ENCODE measurements around the gene LACTB. TPM values are rescaled to one million over a fixed set of nuclear protein-coding genes. Genes with fewer than 3 reads are reported as not detected.
"Not testable (repeated sequence)": the region's sequence is repeated elsewhere in the genome, so short reads cannot be mapped to it uniquely, and the experiment has no call there.

LACTB gene
- total and polyA plus RNA-seq, 3 experiments from 2014 or later = 9.7 to 31.7 (median 30.0) TPM

GRCh38 chr15:63093486-63094205 is 28.0 kb upstream of the LACTB start:
- no peaks in the 10 kb centered on the region for H3K36me3 ChIP-seq (ENCODE audit: insufficient read depth, low read length)
- no peak overlapping the region for H3K4me3 ChIP-seq (ENCODE audit: low read length)
- H3K9me3 ChIP-seq (ENCODE audit: low read length) = no peaks in the 10 kb centered on the region
- H3K27ac Mint-ChIP-seq = no peak overlapping the region
- DNase-seq = peak; percentile 48 to 77 (median 54)
- POLR2A ChIA-PET = no interaction called here
- H3K4me1 Mint-ChIP-seq = peaks cover 0 to 4% (median 4%) of the 10 kb centered on the region in 3 donors
- no peaks in the 10 kb centered on the region for H3K9me3 Mint-ChIP-seq
- H3K27me3 ChIP-seq (ENCODE audit: insufficient read depth, low read length, poor library complexity, severe bottlenecking) = no peaks in the 10 kb centered on the region
- H3K27me3 Mint-ChIP-seq = peaks cover 6 to 8% of the 10 kb centered on the region in 2 donors
- no peak overlapping the region for H3K27ac ChIP-seq (ENCODE audit: low read depth, low read length)
- no peak overlapping the region for H3K4me3 Mint-ChIP-seq
- CTCF ChIA-PET = interaction anchor here (0.8 to 7.8 kb wide), 5 partner anchors 12 to 199 kb away, joined by 3 to 73 read pairs (median 4); no protein-coding TSS in a partner anchor
- H3K4me1 ChIP-seq (ENCODE audit: insufficient read depth, low read length) = no peaks in the 10 kb centered on the region
- H3K36me3 Mint-ChIP-seq = no peaks in the 10 kb centered on the region

- no peak overlapping the region for H3K27ac ChIP-seq (ENCODE audit: low read depth, low read length)
- H3K9me3 Mint-ChIP-seq = no peaks in the 10 kb centered on the region
- no peak overlapping the region for H3K4me3 Mint-ChIP-seq
- peaks cover 4 to 8% of the 10 kb centered on the region in 2 donors for H3K27me3 Mint-ChIP-seq
- H3K36me3 ChIP-seq (ENCODE audit: insufficient read depth, low read length) = no peaks in the 10 kb centered on the region
- H3K4me1 Mint-ChIP-seq = peaks cover 0 to 4% (median 4%) of the 10 kb centered on the region in 3 donors
- CTCF ChIA-PET = interaction anchor here (0.8 to 7.8 kb wide), 5 partner anchors 11 to 198 kb away, joined by 3 to 73 read pairs (median 4); no protein-coding TSS in a partner anchor
- POLR2A ChIA-PET = no interaction called here
- H3K4me1 ChIP-seq (ENCODE audit: insufficient read depth, low read length) = no peaks in the 10 kb centered on the region
- no peak overlapping the region for H3K4me3 ChIP-seq (ENCODE audit: low read length)
- no peaks in the 10 kb centered on the region for H3K9me3 ChIP-seq (ENCODE audit: low read length)
- no peak for DNase-seq
- no peaks in the 10 kb centered on the region for H3K27me3 ChIP-seq (ENCODE audit: insufficient read depth, low read length, poor library complexity, severe bottlenecking)
- H3K27ac Mint-ChIP-seq = no peak overlapping the region
- H3K36me3 Mint-ChIP-seq = no peaks in the 10 kb centered on the region
Measured at GRCh38 chr15:63094495-63094931, 27.1 kb upstream of the LACTB start.

GRCh38 chr15:63096178-63096577 is 25.5 kb upstream of the LACTB start:
- DNase-seq = no peak
- Histone ChIP-seq H3K27ac (ENCODE audit: low read depth, low read length) (no peak overlapping the region), H3K27me3 (ENCODE audit: insufficient read depth, low read length, poor library complexity, severe bottlenecking) (no peaks in the 10 kb centered on the region), H3K4me1 (ENCODE audit: insufficient read depth, low read length) (no peaks in the 10 kb centered on the region), H3K4me3 (ENCODE audit: low read length) (no peak overlapping the region), H3K9me3 (ENCODE audit: low read length) (no peaks in the 10 kb centered on the region), H3K36me3 (ENCODE audit: insufficient read depth, low read length) (no peaks in the 10 kb centered on the region)
- CTCF ChIA-PET = interaction anchor here (7.8 kb wide), 1 partner anchor 50 kb away, joined by 73 read pairs; no protein-coding TSS in a partner anchor
- Mint-ChIP-seq H3K27ac (no peak overlapping the region), H3K4me1 (peaks cover 0 to 4% (median 4%) of the 10 kb centered on the region in 3 donors), H3K27me3 (peaks cover 3 to 7% of the 10 kb centered on the region in 2 donors), H3K36me3 (no peaks in the 10 kb centered on the region), H3K9me3 (no peaks in the 10 kb centered on the region), H3K4me3 (no peak overlapping the region)
- POLR2A ChIA-PET = no interaction called here

GRCh38 chr15:63098901-63099300 is 22.8 kb upstream of the LACTB start:
- H3K9me3 ChIP-seq (ENCODE audit: low read length); H3K4me3 Mint-ChIP-seq; H3K36me3 ChIP-seq (ENCODE audit: insufficient read depth, low read length); H3K4me1 Mint-ChIP-seq; H3K27ac ChIP-seq (ENCODE audit: low read depth, low read length); H3K27ac Mint-ChIP-seq; H3K4me1 ChIP-seq (ENCODE audit: insufficient read depth, low read length); H3K27me3 ChIP-seq (ENCODE audit: insufficient read depth, low read length, poor library complexity, severe bottlenecking); H3K9me3 Mint-ChIP-seq; CTCF ChIA-PET; H3K36me3 Mint-ChIP-seq; POLR2A ChIA-PET; DNase-seq; H3K27me3 Mint-ChIP-seq; H3K4me3 ChIP-seq (ENCODE audit: low read length): not testable (repeated sequence)

GRCh38 chr15:63099581-63099980 is 22.1 kb upstream of the LACTB start:
- H3K4me3 ChIP-seq (ENCODE audit: low read length); CTCF ChIA-PET; H3K27ac Mint-ChIP-seq; DNase-seq; H3K36me3 Mint-ChIP-seq; POLR2A ChIA-PET; H3K4me1 Mint-ChIP-seq; H3K9me3 Mint-ChIP-seq; H3K27me3 ChIP-seq (ENCODE audit: insufficient read depth, low read length, poor library complexity, severe bottlenecking); H3K4me3 Mint-ChIP-seq; H3K4me1 ChIP-seq (ENCODE audit: insufficient read depth, low read length); H3K36me3 ChIP-seq (ENCODE audit: insufficient read depth, low read length); H3K9me3 ChIP-seq (ENCODE audit: low read length); H3K27ac ChIP-seq (ENCODE audit: low read depth, low read length): not testable (repeated sequence)
- H3K27me3 Mint-ChIP-seq = peaks cover 3 to 16% of the 10 kb centered on the region in 2 donors

GRCh38 chr15:63103416-63103815 is 18.2 kb upstream of the LACTB start:
- no peaks in the 10 kb centered on the region for H3K4me1 Mint-ChIP-seq
- H3K36me3 Mint-ChIP-seq = peaks cover 0 to 8% (median 0%) of the 10 kb centered on the region in 3 donors
- H3K4me3 ChIP-seq (ENCODE audit: low read length) = no peak overlapping the region
- H3K9me3 ChIP-seq (ENCODE audit: low read length) = no peaks in the 10 kb centered on the region
- no peaks in the 10 kb centered on the region for H3K27me3 ChIP-seq (ENCODE audit: insufficient read depth, low read length, poor library complexity, severe bottlenecking)
- peaks cover 0 to 2% (median 0%) of the 10 kb centered on the region in 5 donors for H3K9me3 Mint-ChIP-seq
- peaks cover 13 to 36% of the 10 kb centered on the region in 2 donors for H3K27me3 Mint-ChIP-seq
- H3K36me3 ChIP-seq (ENCODE audit: insufficient read depth, low read length) = no peaks in the 10 kb centered on the region
- H3K27ac ChIP-seq (ENCODE audit: low read depth, low read length) = no peak overlapping the region
- no peak overlapping the region for H3K27ac Mint-ChIP-seq
- no peak for DNase-seq
- ChIA-PET CTCF (no interaction called here), POLR2A (no interaction called here)
- no peak overlapping the region for H3K4me3 Mint-ChIP-seq
- no peaks in the 10 kb centered on the region for H3K4me1 ChIP-seq (ENCODE audit: insufficient read depth, low read length)

- no peaks in the 10 kb centered on the region for H3K4me1 Mint-ChIP-seq
Measured at GRCh38 chr15:63104727-63105126, 16.9 kb upstream of the LACTB start.

GRCh38 chr15:63105354-63105753 is 16.3 kb upstream of the LACTB start:
- CTCF ChIA-PET = interaction anchor here (1.2 kb wide), 1 partner anchor 11 kb away, joined by 3 read pairs; no protein-coding TSS in a partner anchor
- H3K4me1 ChIP-seq (ENCODE audit: insufficient read depth, low read length); H3K27ac ChIP-seq (ENCODE audit: low read depth, low read length); H3K9me3 ChIP-seq (ENCODE audit: low read length); H3K36me3 ChIP-seq (ENCODE audit: insufficient read depth, low read length); H3K4me3 Mint-ChIP-seq; H3K27me3 ChIP-seq (ENCODE audit: insufficient read depth, low read length, poor library complexity, severe bottlenecking); POLR2A ChIA-PET; H3K4me1 Mint-ChIP-seq; H3K36me3 Mint-ChIP-seq; H3K9me3 Mint-ChIP-seq; DNase-seq; H3K4me3 ChIP-seq (ENCODE audit: low read length): not testable (repeated sequence)
- Mint-ChIP-seq H3K27me3 (peaks cover 18 to 43% of the 10 kb centered on the region in 2 donors), H3K27ac (peak overlapping the region in 1 of 8 donors; percentile 43)

More at GRCh38 chr15:63104727-63105126, 16.9 kb upstream of the LACTB start:
- ChIA-PET CTCF (interaction anchor here (1.2 kb wide), 1 partner anchor 10 kb away, joined by 3 read pairs; no protein-coding TSS in a partner anchor), POLR2A (no interaction called here)
- Histone ChIP-seq H3K36me3 (ENCODE audit: insufficient read depth, low read length) (no peaks in the 10 kb centered on the region), H3K4me3 (ENCODE audit: low read length) (no peak overlapping the region), H3K4me1 (ENCODE audit: insufficient read depth, low read length) (no peaks in the 10 kb centered on the region), H3K27me3 (ENCODE audit: insufficient read depth, low read length, poor library complexity, severe bottlenecking) (no peaks in the 10 kb centered on the region), H3K9me3 (ENCODE audit: low read length) (no peaks in the 10 kb centered on the region), H3K27ac (ENCODE audit: low read depth, low read length) (no peak overlapping the region)
- Mint-ChIP-seq H3K27me3 (peaks cover 18 to 43% of the 10 kb centered on the region in 2 donors), H3K4me3 (no peak overlapping the region), H3K27ac (no peak overlapping the region), H3K36me3 (peaks cover 0 to 8% (median 0%) of the 10 kb centered on the region in 3 donors), H3K9me3 (peaks cover 0 to 2% (median 0%) of the 10 kb centered on the region in 5 donors)
- DNase-seq = no peak
